Measurements from ENCODE around the gene AKNA.

DNA sequence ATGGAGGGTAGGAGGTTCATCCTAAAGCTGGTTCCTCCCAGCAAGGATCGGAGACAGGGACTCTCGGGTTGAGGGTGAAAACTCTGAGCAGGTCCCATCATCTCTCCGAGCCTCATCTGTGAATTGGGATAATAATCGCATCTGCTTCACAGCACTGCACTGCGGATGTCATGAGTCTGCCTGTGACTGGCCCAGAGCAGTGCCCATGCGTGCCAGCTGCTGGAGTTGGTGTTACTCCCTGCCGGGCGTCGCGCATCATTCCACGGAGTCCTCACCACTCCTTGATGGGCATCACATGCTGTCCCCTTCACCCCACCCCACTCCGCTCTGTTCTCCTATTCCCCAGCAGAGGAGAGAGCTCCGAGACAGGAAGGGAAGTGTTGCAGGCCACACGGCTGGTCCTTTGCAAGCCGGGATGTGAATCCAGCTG lies 100.0 kb downstream of the AKNA start:
- TF ChIP-seq SMC3 (conservative IDR thresholded peaks at IDR 0.05; ENCODE audit: poor library complexity) (no peak), EZH2 (IDR thresholded peaks at IDR 0.05; ENCODE audit: borderline replicate concordance, insufficient read depth, low read length, poor library complexity, severe bottlenecking) (no peak), RAD21 (conservative IDR thresholded peaks at IDR 0.05) (no peak), POLR2AphosphoS5 (IDR thresholded peaks at IDR 0.05) (no peak), EP300 (conservative IDR thresholded peaks at IDR 0.05; ENCODE audit: poor library complexity, severe bottlenecking) (no peak)
- TF ChIP-seq, protein P1, sequence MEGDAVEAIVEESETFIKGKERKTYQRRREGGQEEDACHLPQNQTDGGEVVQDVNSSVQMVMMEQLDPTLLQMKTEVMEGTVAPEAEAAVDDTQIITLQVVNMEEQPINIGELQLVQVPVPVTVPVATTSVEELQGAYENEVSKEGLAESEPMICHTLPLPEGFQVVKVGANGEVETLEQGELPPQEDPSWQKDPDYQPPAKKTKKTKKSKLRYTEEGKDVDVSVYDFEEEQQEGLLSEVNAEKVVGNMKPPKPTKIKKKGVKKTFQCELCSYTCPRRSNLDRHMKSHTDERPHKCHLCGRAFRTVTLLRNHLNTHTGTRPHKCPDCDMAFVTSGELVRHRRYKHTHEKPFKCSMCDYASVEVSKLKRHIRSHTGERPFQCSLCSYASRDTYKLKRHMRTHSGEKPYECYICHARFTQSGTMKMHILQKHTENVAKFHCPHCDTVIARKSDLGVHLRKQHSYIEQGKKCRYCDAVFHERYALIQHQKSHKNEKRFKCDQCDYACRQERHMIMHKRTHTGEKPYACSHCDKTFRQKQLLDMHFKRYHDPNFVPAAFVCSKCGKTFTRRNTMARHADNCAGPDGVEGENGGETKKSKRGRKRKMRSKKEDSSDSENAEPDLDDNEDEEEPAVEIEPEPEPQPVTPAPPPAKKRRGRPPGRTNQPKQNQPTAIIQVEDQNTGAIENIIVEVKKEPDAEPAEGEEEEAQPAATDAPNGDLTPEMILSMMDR (IDR thresholded peaks at IDR 0.05; ENCODE audit: poor library complexity, severe bottlenecking), result no peak
